ENCODE measurements around the gene RS1. TPM values are rescaled to one million over a fixed set of nuclear protein-coding genes. Genes with fewer than 3 reads are reported as not detected.

Gene RS1
- not detected in 2 replicates for total RNA-seq

GRCh38 chrX:18672008-18672407 lies at the start of gene RS1:
Gene RS1 (minus strand): TSS chrX:18672108. CDS start chrX:18672068, 40 bp downstream.

GRCh38 chrX:18707426-18708049 lies 35.6 kb upstream of the RS1 start, which contains the start of gene PPEF1:
Gene PPEF1 (plus strand): TSS chrX:18707645. CDS start chrX:18707781, 136 bp downstream.

Other genes starting within 250 kb of the RS1 start
- 2.1 and 2.5 TPM in 2 replicates for gene CDKL5, start 246.5 kb downstream of the RS1 start, total RNA-seq
- gene PPEF1, start 35.5 kb upstream of the RS1 start, total RNA-seq, result 0.94 TPM in 1 of 2 replicates, not detected in the other

Data from pericardium fibroblast (primary cell).